Measurements from ENCODE around the gene XRCC4.
"Not testable (repeated sequence)": the region's sequence is repeated elsewhere in the genome, so short reads cannot be mapped to it uniquely, and the experiment has no call there.

Gene XRCC4

GRCh38 chr5:83146441-83146840 lies 69.1 kb downstream of the XRCC4 start:
- TF ChIP-seq CTCF (IDR thresholded peaks at IDR 0.05; ENCODE audit: control insufficient read depth, insufficient read depth, low read depth, low read length, missing control alignments) = no peak
- no peak overlapping the region for H3K4me3 ChIP-seq (ENCODE audit: control insufficient read depth, low read depth, low read length)
- no peak for DNase-seq (ENCODE audit: low read depth)

GRCh38 chr5:83147593-83147992 lies 70.2 kb downstream of the XRCC4 start:
- no peak for DNase-seq (ENCODE audit: low read depth)
- no peak for TF ChIP-seq CTCF (IDR thresholded peaks at IDR 0.05; ENCODE audit: control insufficient read depth, insufficient read depth, low read depth, low read length, missing control alignments)
- H3K4me3 ChIP-seq (ENCODE audit: control insufficient read depth, low read depth, low read length) = no peak overlapping the region

GRCh38 chr5:83148370-83148769 lies 71.0 kb downstream of the XRCC4 start:
- TF ChIP-seq CTCF (IDR thresholded peaks at IDR 0.05; ENCODE audit: control insufficient read depth, insufficient read depth, low read depth, low read length, missing control alignments) = no peak
- no peak for DNase-seq (ENCODE audit: low read depth)
- no peak overlapping the region for H3K4me3 ChIP-seq (ENCODE audit: control insufficient read depth, low read depth, low read length)

GRCh38 chr5:83149671-83150070 lies 72.3 kb downstream of the XRCC4 start:
- DNase-seq (ENCODE audit: low read depth) = no peak
- H3K4me3 ChIP-seq (ENCODE audit: control insufficient read depth, low read depth, low read length) = no peak overlapping the region
- no peak for TF ChIP-seq CTCF (IDR thresholded peaks at IDR 0.05; ENCODE audit: control insufficient read depth, insufficient read depth, low read depth, low read length, missing control alignments)

GRCh38 chr5:83151821-83152220 lies 74.5 kb downstream of the XRCC4 start:
- no peak for TF ChIP-seq CTCF (IDR thresholded peaks at IDR 0.05; ENCODE audit: control insufficient read depth, insufficient read depth, low read depth, low read length, missing control alignments)
- H3K4me3 ChIP-seq (ENCODE audit: control insufficient read depth, low read depth, low read length) = no peak overlapping the region
- no peak for DNase-seq (ENCODE audit: low read depth)

- DNase-seq (ENCODE audit: low read depth); H3K4me3 ChIP-seq (ENCODE audit: control insufficient read depth, low read depth, low read length): not testable (repeated sequence)
Observed at GRCh38 chr5:83152996-83153395, 75.6 kb downstream of the XRCC4 start.

GRCh38 chr5:83156001-83156400 lies 78.7 kb downstream of the XRCC4 start:
- no peak for DNase-seq (ENCODE audit: low read depth)
- TF ChIP-seq CTCF (IDR thresholded peaks at IDR 0.05; ENCODE audit: control insufficient read depth, insufficient read depth, low read depth, low read length, missing control alignments) = no peak
- no peak overlapping the region for H3K4me3 ChIP-seq (ENCODE audit: control insufficient read depth, low read depth, low read length)

All from AG09309 (cell line).